HG03469 (cell line): ENCODE results near the gene EPS8L3.
A peak's percentile ranks its signal among the peaks of the same experiment; 100 is the strongest.

Experiments used
- ATAC-seq: cut with Tn5 transposase; IDR thresholded peaks from one replicate; pipeline ENCODE4 v1.9.1; 2021; ENCODE audit warnings: mild to moderate bottlenecking, moderate library complexity, moderate number of reproducible peaks; ENCODE audit not compliant: unreplicated experiment

The EPS8L3 gene

DNA sequence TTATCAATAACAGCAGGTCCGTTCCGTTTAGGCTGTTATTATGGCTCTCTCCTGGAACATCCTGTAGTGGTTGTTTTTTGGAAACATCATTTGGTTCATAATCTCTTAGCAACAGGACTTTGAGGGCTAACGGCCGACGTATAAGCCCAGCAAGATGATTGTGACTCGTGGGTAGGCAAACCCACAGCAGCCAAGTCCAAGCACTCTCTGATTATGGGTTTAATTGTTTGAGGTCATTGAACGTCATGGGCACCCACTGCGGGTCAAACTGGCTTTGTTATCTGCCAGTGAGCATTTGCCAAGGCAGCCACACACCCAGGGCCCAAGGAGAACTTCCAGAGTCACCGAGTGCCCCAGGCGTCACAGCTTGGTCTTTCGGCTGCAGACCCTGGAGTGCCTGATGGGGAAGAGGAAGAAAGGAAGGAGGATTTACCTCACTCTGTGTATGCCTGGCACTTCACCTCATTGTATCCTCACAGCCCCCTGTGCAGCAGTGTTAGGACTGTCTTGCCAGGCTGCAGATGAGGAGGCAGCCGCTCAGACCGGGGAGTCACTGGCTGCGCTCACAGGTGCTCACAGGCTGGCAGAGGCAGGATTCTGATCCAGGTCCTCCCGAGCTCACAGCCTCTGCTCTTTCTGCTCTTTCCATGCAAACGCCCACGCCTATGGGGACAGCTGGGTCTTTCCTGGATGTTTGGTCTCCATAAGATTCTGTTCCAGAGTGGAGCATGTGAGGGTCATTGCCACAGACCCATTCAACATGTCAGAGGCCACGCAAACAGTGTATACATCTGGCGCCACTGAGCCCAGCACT lies 30.8 kb upstream of the EPS8L3 start:
- no peak for ATAC-seq

DNA sequence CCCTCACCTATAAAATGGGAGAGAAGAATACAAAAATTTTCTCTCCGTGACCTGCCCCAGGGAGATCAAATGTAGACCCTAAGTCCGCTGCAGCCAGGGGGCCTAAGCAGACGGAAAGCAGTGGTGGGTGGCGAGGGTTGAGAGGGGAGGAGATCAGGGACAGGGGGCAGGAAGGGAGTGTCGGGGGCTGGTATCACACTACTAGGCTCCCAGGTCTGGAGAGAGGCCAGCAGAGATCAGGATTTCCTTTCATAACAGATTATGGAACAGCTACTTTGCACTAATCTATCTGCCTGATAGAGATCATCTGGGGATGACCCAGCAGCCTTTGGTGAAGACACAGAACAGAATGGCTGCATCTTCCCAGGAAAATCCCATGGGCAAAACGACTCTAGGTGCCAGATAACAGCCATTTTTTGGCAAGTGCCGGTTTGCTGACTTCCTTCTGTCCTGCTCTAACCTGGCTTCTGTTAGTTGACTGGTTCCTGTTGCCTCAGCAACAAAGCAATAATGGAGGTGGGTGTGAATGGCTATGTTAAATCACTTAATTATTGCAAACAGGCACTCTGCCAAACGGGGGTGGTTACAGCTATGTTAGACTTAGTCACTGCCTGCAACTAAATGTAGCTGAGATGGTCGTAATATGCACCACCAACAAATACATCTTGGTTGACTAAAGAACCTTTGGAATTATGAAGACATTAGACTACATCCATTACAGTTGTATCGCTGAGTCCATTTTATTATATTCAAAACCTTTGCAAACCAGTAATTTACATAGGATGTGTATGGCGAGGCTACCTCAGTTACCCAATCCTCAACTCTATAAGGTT lies 30.0 kb upstream of the EPS8L3 start:
- no peak for ATAC-seq

DNA sequence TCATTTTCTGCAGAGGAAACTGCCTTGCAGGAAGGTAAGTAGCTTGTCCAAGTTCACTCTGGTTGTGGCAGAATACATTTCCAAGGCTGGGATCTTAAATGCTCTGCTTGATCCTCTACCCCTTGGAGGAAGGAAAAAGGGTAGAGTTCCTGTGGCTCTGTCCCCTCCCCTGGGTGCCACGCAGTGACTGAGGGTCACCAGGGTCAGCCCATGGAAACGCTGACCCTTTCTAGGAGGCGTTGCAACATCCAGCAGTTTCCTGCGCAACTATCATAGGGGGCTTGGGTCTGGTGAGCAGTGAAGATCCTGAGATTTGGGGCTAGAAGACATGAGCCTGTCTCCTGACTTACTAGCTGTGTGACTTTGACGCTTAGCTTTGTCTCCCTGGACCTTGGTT lies 29.4 kb upstream of the EPS8L3 start:
- ATAC-seq, result no peak

DNA sequence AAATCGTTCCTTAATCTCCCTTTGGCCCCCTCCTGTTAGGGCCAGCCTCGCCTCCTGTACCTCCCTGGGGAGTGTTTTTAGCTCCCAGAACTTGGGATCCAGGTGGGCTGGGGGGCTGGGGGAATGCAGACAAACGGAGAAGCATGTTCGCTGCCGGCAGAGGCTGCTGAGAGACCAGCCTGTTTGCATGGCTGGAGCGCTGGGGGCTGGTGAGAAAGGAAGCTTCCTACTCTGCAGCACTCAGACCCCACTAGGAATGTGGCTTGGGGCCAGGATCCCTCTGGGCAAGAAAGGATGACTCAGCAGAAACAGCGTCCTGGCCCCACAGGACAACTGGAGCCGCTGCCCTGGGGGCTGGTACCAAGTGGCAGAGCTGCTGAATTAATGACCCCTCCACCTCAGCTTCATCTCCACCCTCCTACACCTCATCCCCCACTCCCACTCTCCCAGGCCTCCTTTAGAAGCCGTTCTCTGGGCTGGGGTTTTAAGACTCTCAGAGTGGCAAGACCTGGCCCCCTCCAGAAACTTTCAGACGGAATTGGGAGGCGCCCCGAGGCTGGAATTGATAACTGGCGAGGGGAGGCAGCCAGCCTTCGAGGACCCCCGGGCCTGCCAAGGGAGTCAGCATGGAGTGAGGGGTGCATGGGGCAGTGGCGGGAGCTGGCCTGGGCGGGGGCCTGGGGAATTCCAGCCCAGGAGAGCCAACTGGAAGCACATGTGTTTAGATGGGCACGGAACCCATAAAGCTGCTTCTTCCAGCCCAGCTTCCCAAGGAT lies 28.5 kb upstream of the EPS8L3 start:
- ATAC-seq, result no peak

DNA sequence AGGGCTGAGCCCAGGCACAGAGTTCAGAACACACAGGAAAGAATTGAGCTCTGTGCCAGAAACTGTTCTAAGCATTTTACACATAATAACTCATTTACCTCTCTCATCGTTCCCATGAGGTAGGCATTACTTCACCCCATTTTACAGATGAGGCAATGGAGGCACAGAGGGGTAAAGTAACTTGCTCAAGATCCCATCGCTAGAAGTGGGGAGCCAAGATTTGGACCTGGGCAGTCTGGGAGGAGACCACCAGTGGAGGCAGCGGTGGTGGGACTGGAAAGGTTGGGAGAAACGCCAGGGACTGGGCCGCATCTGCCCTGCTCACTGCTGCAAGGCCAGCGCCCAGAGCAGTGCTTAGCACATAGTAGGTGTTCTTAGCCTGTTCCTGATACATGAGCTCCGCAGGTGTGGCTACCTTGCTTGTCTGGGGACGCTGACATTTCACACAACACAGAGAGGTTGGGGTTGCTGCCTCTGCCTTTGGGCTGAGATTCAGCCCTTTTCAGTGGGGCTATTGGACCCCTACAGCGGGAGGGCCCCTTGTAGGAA lies 27.8 kb upstream of the EPS8L3 start:
- no peak for ATAC-seq

DNA sequence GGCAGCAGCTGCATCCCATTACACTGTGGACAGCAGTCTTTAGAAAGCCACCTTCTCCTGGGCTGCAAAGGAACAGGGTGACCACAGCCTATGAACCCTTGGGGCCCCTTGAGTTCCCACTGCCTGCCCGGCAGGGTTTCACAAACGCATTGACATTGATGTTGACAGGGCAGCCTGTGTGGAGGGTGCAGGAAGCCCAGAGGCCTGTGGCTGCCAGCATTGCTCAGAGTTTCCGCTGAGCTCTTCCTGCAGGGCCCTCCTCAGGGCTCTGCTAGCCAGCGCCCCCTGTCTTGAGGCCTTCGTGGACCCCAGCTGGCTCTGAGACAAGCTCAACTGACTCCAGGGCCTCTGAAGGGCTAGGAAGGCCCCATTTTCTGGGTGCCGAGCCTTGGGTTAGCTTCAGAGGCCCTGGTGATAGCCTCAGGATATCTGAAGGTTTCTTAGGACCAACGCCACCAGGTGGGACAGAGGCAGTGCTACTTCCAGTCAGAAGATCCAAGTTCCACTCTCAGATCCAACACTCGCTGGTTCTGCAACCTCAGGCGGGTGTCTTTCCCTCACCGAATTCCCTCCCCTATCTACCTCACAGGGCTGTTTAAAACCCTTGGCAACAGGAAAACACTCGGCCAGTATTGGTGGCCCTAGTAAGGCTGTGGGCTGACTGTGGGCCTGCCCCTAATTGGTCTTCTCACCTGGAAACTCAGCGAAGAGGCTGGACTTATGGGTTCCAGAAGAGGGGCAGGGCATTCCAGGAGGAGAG lies 27.2 kb upstream of the EPS8L3 start:
- ATAC-seq, result peak; percentile 57

DNA sequence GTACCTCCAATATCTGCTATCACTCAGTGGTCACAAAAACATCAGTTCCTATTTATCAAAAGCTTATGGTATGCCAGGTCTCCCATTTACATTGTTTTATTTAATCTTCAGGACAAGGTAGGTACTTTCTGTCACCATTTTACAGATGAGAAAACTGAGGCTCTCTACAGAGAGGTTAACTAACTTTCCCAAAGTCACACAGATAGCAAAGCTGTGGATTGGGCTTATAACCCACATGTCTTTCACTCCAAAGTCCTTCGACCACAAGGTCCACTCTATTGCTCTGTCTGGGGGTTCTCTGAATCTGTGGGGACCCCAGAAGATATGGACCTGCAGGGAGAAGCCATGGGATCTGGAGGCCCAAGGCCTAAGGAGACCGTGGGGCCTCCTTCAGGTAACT lies 26.6 kb upstream of the EPS8L3 start:
- no peak for ATAC-seq

DNA sequence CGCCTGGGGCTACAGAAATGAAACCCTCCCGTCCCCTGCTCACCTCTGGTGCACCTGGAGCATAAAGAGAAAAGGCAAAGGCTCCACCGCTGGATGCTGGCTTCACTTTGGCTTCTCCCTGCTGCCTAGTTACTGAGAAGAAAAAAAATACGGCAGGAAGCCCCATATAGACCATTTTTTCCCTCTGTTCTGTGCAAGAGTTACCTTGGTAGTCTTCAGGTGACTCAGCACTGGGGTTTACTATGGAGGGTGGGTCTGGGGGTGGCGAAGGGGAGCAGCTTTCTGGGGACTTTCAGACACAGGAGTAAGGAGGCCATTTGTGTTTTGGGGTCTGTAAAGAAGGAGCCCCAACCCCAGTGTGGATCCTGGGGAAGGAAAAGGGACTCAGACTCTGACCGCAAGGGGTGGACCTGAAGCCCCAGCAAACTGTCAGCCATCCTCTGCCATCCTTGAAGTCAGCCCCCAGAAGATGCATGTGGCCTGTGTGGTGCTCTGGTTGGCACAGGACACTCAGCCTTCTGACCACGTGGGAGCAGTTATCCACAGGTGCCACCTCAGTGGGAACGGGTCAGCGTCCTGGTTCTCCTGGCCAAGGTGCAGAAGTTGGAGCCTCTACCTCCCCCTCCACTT lies 25.9 kb upstream of the EPS8L3 start:
- ATAC-seq, result no peak

DNA sequence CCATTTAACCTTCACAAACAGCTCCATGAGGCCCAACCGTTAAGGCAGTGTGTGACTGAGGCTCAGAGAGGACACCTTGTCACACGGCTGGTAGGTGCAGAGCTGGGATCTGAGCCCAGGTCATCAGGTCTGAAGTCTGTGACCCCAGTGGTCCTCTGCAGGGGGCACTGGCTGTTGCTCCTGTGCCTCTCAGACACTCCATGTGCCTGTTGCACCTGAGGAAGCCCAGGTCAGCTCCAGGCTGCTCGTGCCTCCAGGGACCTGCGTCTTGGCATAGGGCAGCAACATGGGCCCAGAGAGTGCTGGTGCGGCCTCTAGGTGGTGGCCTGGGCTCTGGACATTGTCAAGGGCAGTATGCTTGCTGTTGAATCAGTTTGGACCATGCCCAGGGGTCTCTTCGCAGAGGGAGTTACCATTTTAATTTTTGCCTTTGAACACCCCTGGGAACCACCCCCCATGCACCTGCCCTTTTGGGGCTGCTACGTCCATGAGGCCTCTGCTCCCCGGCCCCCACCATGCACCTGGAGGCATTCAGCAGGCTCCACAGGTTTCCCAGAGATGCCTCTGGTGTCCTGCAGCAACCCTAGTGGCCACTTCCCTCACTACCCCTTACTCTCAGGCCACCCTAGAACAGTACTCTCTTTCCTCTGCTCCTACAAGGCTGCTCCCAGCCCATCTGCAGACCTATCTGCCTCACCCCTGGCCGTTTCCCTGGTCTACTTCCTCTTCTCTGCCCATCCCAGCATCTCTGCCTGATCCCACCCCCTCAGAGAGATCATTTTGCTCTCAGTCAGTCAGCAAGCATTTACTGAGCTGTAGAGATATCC lies 25.2 kb upstream of the EPS8L3 start:
- ATAC-seq, result no peak

DNA sequence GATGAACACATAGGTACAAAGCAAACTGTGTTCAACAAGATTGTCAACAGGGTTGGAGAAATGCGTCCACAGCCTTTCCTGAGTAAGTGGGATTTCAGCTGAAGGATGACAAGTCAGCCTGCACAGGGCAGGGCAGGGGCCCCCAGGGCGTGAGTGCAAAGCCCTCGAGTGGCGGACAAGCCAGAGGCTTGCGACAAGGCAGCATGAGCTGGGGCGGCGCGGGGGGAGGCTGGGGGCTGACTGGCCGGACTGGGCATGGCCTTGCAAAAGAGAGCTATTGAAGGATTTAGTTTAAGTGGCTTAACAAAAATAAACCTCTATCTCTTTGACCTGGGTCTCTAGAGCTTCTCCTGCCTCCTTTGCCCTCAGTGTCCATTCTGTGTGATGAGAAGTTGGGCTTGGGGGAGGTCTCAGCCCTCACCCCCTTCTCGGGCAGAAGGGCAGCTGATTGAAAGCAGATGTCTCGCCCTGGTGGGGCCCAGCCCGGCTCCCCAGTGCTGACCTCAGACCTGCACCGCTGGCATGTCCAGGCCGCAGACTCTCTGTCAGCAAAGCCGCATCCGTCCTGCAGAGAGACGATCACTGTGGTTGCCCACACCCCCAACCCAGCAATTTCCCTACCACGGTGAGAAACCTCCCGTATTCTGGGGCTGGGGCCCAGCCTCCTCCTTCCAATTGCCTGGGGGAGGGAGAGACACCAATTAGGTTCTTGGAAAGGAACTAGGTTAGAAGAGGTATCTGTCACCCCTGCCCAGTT lies 24.3 kb upstream of the EPS8L3 start:
- no peak for ATAC-seq

DNA sequence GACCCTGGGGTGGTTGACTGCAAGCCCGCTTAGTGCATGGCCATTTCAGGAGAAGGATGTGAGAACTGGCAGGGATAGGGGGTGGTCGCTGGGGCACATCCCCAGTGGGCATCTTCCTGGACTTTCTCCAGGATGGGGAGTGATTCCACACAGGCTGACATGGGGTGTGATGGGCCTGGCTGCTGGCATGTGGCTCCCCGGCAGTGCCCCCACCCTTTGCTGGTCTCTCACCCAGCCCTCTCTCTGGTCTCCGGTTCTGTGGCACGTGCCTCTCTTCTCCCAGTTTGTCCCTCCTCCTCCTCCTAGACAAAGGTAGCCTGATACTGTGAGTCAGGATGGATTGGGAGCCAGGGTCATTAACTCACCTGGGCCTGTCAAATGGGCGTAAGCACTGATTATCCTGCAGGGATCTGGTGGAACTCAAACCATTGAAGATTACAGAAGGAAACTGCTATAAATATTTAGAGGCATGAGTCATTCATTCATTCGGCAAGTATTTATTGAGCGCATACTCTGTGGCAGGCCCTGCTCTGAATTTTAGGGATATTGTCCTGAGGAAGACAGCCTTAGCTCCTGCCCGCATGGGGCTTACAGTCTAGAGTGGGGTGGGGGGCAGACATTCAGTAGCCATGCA lies 23.6 kb upstream of the EPS8L3 start:
- no peak for ATAC-seq

DNA sequence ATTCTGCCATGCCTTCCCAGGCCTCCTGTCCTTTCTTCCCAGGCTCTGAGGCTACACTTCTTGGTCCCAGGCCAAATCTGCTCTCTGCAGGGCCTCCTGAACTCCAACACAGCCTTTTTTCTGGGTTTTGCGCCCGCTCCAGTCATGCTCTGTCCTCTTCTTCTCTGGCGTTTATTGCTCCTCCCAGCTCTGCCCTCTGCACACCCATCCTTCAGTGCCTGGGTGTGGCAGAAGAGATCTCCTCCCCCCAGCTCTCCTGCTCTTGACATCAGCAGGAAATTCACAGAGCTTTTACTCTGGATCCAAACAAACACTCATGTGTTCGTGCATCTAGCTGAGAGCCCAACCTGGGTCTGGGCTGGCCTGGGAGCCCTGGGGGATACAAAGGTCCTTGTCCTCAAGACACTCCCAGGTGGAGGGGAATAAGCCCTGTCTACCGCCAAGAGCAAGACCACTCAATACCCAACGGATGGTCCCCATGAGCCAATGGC lies 22.9 kb upstream of the EPS8L3 start:
- no peak for ATAC-seq

DNA sequence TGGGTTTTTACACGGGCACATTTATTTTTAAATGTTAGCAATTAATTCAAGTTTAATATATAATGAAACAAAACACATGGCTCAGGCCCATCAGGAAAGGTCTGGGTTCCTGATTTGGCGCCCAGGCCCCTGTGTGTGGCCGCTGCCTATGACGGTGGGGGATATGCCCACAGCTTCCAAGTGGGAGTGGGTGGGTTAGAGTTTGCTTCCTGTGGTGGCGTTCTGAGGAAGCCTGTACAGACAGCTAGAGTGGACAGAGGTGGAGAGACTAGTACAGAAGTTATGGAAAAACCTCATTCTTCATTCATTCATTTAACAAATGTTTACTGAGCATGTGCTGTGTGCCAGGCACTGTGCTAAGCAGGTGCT lies 22.4 kb upstream of the EPS8L3 start:
- ATAC-seq, result no peak

DNA sequence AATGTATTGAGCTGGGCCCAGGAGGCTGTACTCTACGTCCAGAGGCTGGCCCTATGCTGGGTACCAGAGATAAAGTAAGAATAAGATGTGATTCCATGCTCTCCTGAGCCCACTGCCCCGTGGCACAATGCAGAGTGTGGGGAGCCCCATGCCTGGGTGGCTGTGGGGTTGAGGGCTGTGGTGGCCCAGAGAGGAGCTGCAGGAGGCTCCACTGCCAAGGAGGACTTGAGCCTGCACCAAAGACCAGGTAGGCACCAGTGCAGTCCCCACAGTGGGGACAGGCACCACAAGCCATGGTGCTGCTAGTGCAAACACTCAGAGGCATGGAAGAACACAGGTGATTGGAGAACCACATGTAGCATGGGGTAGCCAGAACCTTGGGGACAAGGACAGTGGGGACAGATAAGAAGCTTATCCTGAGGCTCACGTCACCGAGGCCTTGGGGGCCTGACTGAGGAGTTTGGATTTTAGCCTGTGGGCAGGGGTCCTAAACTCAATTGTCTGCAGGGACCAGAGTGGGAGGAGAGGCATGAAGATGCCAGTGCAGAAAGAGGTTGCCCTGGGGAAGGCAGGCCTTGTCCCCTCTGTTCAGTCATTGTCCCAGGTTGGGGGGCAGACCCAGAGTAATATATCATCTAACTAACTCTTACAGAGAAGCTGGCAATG lies 21.9 kb upstream of the EPS8L3 start:
- ATAC-seq, result no peak

DNA sequence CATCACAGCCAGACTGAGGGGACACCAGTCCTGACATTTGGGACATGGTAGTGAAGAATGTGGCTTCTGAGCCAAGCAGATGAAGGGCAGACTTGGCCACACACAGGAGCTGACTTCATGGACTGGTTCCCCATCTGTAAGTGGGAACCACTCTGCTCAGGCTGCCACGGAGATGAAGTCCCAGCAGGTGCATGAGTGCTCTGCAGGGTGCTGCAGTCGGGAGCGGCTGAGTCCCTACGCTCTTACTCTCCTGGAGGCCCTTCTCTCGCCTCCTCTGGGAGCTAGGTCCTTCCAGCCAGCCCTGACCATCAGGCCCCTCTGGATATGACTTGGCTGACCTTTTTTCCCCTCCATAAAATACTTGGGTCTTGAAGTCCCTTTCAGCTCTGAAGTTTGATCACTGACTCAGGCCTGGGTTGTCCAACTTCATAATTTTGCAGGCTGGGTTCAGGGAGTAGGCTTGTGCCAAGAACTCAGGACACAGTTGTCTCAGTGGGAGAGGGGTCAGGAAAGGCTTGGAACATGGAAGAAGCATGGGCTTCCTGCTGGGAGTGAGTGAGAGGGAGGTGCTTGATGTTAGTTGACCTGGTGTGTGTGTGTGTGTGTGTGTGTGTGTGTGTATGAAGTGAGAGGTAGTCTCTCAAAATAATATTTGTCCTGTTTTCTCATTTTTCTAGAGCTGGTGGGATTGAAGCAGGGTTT lies 21.0 kb upstream of the EPS8L3 start:
- no peak for ATAC-seq

DNA sequence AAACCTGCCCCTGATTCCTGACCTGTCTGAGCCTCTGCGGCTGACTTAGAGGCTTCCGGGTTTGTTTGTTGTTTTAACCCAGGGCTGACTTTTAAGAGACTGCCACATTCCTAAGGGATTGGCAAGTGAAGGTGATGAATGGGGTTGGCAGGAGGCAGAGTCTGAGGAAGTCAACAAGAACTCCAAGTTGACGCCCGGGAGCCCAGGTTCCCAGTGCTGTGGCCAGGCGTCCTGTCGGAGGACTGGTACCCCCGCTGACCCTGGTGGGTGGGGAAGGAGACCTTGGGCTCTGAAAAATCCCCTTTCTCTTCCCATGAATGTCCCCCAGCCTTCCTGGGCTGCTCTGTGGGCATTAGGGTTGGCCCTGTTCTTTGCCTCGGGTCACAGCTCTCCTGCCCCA lies 19.7 kb upstream of the EPS8L3 start:
- ATAC-seq, result no peak

DNA sequence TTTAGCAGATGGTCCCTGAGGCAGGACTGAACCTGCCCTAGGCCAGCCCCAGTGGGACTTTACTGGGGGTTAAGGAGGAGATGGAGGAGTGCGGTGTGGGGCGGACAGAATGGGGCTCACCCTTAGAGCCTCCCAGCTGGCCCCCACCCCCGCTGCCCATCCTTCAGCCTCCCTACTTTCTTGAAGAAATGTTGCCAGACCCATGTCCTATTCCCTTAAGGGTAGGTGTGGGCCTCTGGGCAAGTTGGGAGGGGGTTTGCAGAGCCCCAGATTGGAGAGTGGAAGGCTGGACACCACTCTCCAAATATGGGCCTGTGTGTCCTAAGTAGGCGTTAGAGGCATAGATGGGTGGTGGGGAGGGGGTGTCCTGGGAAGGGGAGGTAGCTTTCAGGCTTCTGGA lies 19.2 kb upstream of the EPS8L3 start:
- no peak for ATAC-seq
